Loucy (cell line): ENCODE measurements around the gene CYB5R3.

Source experiments
- CTCF ChIP-seq: fragments of 200-600 bp; sonication (generic); conservative IDR thresholded peaks from 2 replicates; pipeline ENCODE4 v1.5.1; 2014; ENCODE audit warnings: mild to moderate bottlenecking, antibody characterized with exemption, low read length
- EZH2phosphoT487 ChIP-seq: fragments of 200-600 bp; IDR thresholded peaks from 2 replicates; pipeline ENCODE4 v1.6.1; 2018; ENCODE audit warnings: antibody characterized with exemption, mild to moderate bottlenecking, moderate library complexity, borderline replicate concordance

DNA sequence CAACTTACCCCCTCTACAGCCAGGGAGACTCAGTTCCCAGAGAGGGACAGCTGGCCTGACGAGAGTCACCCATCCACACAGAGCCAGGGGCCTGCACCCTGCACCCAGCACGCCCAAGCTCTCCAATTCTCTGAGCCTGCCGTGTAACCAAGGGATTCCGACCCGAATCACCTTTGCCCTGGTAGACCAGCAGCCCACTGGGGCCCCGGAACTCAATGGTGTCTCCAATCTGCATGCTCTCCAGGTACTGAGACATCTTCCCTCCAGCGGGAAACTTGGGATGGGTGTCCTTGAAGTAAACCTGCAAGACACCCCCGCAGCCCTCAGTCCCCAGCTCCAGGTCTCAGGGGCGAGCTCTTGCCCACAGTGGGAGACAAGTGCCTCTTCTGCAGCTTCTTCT, 21.2 kb downstream of the CYB5R3 start:
- TF ChIP-seq CTCF (no peak), EZH2phosphoT487 (no peak)
